ENCODE measurements around the gene MAGI1.

Gene MAGI1

DNA sequence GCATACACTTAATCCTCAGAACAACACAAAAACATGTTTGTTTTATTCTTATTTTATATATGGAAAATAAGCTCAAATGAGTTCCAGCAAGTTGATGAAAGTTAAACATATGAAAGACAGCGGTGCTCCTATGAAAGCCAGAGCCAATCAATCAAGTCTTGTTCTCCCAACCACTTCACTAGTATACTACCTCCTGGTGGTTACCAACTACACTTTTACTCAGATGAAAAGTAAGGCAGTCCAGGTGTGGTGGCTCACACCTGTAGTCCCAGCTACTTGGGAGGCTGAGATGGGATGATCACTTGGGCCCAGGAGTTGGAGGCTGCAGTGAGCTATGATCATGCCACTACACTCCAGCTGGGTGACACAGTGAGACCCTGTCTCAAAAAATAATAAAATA is 66.0 kb downstream of the MAGI1 start:
- no peak for DNase-seq (ENCODE audit: low read depth in 3 of 3)

DNA sequence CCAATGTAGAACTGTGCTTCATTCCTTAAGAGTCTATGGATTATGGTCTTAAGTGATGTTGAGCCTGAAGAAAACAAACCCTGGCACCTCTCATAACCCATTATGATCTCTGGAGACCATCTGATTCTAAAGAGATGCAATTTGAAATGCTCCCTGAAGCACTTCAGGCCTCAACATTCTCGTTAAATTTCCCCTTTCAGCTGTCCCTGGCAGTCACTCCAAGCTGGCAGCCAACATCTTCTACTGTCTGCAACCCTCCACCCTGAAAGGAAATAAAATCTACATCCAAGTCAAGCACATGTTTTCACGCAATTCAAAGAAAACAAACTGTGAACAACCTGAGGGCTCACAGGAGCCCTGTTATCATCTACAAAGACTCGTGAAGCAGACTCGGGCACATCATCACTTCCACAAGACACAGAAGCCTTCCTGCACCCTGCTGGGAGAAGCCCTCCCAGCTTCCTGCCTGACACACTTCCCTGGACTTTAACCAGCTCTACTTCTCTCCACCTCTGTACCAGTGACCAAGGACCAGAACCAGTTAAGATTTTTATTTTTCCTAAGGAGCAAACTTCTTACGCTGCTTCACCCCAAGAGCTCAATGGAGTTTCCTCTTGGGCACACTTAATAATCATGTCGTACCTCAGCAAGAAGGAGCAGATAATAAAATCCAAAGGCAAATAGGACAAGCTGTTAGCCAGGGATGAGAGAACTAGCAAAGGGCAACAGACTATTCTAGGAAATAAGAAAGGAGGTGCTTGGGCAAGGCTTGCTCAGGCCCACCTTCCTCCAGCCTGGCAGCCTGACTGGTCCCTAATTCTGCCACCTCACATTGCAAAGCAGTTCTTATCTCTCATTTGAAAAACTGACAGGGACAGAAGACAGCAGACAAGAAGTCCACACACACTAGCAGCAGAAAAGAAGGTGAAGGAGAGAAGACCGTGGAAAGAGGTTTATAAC is 67.1 kb downstream of the MAGI1 start:
- no peak for DNase-seq (ENCODE audit: low read depth in 3 of 3)

DNA sequence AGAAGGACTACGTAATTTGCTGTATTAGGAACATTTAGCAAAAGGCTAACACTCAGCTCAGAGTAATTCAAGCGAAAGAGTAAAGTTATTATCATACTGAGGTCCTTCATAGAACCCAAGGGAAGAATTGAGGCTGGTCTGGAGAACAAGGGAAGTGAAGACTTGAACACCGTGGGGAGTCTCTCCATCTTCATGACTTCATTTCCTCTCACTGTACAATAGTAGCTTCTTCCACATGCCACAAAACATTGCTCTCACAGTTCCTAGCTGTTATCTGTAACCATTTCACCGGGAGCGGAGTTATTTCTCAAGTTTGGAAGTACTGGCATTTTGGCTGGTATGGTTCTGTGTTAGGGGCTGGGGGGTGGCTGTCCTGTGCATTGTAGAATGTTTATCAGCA is 69.7 kb downstream of the MAGI1 start:
- DNase-seq (ENCODE audit: low read depth in 3 of 3), result no peak

DNA sequence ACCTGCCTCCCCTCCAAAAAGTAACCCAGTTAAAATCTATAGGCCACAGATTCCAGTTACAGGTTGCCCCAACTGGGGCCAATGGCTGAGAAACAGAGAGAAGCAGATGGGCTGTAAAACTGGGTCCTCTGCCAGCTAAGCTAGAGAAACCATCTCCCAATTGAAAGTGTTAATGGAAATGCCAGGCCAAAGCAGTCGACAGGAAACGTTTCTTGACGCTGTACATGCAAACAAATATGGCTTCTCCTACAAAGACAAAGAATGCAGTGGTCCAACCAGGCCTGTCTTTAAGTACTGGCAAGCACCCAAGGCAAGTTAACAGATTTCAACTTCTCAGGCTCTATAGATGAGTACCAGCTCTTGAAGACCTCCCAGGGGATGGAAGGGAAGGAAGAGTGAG is 71.3 kb downstream of the MAGI1 start:
- DNase-seq (ENCODE audit: low read depth in 3 of 3), result no peak

DNA sequence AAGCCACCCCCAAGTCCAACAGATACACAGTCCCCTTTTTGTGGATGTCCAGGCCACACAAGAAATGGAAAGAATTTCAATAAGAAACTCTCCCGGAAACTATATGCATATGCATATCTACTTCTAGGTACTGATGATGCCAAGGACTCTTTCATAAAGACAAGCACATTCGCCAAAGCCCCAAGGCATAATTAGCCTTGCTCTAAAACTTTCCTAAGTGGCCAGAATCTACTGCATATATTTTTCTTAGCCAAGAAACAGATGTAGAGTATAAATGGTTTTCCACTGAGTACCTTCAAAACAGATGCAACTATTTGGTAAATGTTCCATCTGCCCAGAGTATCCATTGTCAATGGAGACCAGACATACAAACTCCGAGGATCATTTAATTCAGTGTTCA is 73.9 kb downstream of the MAGI1 start:
- no peak for DNase-seq (ENCODE audit: low read depth in 3 of 3)

DNA sequence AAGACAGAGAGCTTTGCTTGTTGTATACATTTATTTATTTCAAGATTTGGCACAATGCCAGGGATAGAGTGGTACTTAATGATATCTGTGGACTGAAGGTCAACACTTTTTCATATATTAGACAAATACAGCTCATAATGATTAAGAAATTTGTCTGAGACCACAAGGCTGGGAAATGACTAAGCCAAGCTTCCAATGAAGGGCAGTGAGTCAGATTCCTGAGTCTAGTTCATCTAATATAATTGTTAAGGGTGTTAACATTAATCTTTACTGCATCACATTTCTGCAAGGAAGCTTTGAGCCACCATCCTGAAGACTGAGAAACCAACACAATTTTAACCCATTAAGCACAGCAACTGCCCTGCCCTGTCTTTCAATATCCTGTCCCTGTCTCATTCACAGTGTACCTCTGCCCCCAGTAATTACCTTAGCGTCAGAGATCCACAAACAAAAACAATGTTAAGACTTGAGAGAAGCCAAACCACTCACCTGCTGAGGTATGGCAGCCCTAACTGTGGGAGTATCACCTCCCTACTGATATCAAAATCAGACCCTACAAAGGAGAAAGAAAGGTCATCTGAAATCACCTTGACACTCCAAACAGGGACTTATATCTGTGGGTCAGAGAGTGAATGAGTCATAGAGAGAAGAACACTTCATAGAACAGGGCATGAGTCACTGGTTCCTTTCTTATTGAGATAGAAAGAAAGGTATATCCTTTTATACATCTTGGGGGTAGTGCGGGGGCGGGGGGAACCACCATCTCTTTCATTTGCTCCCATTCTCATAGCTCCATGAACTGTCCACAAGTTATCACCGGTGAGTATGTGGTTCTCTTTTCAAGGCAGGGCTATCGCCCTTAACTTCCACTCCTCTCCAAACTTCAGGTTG is 74.7 kb downstream of the MAGI1 start:
- DNase-seq (ENCODE audit: low read depth in 3 of 3), result no peak

DNA sequence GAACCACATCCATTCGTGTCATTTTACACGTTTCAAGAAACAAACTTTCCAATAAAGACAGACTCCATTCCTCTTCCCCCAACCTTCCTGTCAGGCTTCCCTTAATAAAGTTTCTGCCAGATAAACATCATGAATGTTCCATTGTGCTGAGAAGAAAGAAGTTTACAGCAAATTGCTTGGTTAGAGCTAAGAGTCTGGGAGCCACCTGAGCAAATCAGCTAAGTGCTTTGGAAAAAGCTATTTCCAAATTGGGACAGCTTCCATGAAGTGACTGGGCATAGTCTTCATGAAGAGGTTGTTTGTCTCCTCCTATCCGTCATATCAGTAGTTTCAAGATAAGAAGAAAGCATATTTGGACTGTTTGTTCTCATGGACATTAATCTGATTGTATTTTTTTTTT is 77.0 kb downstream of the MAGI1 start:
- DNase-seq (ENCODE audit: low read depth in 3 of 3), result no peak

DNA sequence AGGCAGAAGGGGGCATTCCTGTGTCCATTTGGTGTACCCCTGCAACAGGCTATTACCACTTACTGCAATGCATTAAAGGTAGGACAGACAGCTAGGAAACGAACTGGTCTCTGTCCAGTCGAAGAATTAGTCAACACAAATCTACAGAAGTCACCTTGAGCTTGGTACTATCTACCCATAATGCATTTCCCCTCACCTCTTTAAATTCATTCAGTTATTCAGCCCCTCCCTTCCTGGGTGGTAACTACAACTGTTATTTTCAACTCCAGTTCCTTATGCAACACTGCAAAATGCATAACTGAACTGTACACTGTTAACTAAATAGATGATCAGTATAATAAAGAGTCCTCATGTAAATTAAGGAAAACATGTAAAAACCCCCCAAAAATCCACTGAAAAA is 77.6 kb downstream of the MAGI1 start:
- DNase-seq (ENCODE audit: low read depth in 3 of 3), result no peak

DNA sequence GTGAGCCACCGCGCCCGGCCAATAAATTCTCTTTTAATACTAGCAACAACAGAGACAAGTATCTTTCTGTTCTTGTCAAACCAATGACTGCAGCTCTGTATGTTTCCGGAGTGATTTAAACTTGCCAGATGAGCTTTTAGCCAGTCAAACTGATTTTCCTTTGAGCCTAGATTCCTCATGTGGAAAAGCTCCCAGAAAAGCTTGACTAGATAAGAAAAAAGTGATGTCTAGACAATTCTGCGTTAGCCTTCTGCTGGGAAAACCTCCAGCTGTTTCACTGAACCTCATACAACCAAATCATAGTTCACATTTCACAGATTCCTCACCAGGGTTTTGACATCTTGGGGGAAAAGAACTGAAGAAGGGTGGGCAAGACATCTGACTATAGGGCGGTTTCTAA is 78.6 kb downstream of the MAGI1 start:
- no peak for DNase-seq (ENCODE audit: low read depth in 3 of 3)

DNA sequence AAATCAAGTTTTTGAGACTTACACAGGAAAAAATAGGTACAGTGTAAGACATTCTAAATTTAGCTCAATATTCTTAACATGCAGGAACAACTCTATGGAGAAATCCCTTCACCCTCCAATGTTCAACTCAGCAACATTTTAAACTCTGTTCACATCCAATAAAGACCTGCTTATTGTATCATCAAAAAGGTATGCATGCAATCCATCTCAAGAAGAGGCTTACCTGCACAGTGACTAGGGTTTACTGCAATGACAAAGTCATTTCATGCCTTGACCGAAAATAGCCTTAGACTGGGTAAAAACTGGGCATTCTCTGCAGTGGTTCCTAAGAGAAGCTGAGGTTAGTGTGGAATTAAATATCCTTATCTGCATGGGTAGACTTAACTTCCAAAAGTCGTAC is 80.5 kb downstream of the MAGI1 start:
- no peak for DNase-seq (ENCODE audit: low read depth in 3 of 3)

DNA sequence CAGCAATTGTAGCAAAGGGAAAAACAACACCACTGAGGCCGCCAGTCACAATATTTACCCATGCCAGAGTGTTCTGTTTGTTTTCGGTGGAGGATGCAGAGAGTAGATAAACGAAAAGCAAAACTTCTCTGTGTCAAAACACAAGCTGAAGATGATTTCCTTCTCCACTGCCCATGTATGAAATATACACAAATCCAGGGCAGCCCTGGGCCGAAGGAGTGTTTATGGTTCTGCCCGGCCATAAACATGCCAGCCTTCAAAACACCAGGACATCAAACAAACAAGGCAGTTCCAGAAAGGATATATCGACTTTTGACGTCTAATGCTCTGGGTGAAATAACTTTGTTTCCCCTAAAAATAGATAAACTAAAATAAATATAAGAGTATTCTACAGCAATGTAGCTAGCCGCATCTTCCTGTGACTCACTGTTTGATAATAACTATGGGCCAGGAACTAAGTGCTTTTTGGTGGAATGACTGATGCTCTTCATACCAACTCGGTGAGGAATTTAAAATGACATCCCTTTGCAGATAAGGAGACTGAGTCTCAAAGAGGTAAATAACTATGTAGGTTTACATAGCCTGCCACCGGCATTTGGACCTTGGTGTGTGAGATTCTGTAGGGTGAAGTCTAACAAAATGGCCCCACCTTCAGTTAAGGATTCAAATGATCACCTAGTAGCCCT is 82.8 kb downstream of the MAGI1 start:
- DNase-seq (ENCODE audit: low read depth in 3 of 3), result no peak

DNA sequence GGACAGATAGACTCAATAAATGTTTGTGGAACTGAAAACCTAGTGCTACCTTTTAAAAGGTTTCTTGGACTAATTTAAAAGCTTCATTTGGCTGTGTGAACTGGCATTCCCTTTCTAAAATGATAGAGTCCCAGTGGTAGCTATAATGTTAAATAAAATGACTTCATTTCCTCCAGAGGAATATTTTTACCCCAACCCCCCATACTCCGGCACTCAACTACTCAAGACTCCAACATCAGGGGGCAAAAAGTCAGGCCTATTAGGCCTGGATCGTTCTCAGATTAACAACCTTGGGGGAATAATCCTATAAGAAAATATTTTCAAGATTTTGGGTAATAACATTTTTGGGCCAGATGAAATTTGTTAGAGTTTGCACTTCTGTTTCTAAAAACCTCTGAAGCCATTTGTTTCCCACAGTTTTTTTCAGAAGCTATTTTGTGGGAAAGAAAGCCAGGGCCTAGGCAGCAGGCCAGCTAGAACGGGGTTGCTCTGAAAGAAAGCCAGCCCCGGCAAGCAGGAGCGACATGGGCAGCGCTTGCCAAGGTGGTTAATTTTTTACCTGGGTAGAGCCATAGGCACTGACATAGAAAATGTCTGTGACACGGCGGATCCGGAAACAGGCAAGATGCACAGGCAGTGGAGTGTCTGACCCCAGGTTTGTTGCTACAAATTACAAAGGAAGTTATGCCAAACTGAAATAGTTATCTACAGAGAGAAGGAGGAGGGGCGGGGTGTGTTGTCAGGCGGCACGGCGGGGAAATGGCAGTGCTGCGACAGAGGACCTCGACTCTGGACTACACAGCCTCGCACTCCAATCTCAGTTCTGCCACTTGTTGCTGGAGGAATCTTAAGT is 84.6 kb downstream of the MAGI1 start:
- no peak for DNase-seq (ENCODE audit: low read depth in 3 of 3)

DNA sequence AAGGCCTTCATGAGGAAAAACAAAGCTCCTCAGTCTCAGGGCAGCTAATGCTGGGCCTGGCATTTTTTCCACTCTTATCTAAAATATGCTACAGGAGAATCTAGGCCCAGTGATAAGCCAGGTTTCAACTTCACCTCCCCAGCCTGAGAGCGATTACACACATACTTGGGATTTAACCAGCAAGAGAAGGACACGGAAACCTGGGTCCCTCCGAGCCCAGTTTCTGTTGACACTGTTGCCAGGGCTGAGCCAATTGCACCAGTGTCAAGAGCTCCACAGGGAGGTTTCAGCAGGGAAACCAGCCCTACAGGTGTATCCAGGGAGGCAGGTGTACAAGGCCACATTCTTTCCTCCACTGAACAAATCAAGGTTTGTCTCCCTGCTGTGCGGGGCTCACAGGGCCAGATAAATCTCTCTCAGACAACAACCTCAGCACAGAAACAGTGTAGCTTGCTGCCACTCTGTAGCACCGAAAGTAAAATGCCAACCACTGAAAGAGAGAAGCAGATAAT is 85.4 kb downstream of the MAGI1 start:
- no peak for DNase-seq (ENCODE audit: low read depth in 3 of 3)

DNA sequence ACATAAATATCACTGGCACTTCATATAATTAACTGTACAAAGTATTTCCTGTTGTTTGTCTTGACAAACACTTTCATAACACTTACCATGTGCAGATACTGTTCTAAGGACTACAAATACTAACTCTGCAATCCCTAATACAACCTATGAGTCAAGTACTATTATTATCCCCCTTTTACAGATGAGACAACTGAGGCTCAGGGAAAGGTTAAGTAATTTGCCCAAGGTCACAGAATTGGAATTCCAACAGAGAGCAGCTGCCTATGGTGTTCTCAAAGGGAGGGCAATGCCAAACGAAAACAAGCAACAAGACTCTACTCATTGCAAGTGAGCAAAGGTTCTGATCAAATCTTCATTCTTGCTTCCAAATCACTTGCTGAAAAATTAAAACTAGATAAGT is 85.9 kb downstream of the MAGI1 start:
- no peak for DNase-seq (ENCODE audit: low read depth in 3 of 3)

DNA sequence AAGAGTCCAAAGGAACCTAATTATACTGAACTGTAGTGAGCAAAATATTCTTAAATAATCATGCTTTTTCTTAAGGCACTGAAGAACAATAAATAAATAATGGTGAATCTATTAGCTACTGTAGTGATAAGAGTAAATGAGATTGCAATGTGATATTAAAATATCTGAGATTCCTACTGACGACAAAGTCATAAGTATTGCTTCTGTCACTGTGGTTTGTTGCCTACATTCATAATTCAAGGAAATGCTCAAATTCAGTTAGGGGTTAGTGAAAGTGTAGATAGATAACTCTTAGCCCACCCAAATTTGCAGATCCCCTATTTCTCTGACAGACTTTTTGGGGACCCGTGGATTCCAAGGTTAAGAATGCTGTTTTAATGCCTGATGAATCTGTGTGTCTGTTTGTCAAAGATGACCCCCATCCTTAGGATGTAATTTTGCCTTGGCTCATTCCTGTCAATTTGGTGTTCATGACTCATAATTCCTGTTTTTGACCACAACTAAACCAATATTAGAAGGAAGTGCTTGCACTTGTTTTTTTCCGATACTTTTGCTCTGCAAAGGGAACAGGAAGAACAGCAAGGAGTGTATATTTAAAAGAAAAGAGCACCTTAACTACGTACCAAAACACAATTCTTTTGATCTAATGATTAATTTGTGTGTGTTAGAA is 86.7 kb downstream of the MAGI1 start:
- no peak for DNase-seq (ENCODE audit: low read depth in 3 of 3)

DNA sequence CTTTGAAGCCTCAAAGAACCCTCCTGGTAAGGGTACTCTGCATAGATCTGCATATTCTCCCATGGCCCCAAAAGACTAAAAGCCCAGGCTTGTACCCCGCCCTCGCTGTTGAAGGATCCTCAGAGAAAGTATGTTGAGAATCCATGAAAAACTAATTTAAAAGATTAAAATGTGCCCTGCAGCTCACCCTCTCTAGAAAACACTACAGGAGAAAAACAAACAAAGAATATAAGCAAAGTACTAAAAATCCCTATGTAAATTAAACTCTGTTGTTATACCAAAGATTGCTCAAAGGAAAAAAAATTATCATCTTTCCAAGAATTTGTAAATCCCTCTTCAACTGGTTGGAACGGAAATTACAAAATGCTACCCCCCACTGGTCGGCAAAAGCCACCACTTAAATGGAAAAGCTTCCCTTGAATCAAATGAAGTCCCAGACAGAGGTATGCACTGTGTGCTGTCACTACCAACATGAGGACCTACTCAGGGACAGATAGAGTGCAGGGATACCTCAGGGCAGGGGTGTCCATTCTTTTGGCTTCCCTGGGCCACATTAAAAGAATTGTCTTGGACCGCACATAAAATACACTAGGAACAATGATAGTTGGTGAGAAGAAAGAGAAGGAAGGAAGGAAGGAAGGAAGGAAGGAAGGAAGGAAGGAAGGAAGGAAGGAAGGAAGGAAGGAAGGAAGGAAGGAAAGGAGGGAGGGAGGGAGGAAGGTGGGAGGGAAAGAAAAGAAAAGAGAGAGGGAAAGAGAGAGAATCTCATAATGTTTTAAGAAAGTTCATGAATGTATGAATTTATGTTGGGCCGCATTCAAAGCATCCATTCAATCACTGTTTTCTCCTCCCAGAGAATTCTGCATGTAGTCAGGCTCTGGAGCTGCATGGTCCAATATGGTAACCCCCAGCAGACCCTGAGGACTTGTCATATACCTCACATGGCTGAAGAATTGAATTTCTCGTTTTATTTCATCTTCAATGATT is 88.1 kb downstream of the MAGI1 start:
- no peak for DNase-seq (ENCODE audit: low read depth in 3 of 3)

DNA sequence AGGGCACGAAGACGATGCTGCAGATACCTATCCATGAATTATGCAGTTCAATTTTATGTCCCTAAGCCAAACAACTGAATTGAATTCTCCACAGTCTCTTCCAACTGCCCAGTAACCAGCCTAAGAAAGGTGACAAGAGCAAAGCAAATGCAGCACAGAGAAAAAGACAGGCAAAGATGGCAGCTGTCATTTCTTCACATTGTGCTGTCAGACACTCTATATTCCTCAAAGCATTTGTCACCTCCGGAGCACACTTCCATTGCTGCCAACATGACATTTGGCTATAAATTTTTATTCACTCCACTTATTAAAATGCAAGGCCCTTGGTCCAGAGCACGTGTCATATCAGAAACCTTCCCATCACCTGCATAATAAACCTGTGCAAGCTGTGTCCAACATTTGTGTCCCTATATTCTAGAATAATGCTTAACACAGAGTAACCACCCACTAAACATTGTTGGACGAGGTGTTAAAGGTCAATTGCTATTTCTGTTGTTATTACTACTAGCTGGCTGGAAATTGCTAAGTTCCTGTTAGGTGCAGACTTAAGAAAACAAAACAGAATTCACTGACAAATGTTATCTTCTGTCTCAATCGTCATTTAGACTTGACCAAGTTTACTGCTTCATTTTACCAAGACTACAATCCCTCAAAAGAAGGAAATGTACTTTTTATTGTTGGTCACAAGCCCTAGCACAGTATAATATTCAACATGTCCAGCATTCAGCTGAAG is 89.7 kb downstream of the MAGI1 start:
- no peak for DNase-seq (ENCODE audit: low read depth in 3 of 3)

DNA sequence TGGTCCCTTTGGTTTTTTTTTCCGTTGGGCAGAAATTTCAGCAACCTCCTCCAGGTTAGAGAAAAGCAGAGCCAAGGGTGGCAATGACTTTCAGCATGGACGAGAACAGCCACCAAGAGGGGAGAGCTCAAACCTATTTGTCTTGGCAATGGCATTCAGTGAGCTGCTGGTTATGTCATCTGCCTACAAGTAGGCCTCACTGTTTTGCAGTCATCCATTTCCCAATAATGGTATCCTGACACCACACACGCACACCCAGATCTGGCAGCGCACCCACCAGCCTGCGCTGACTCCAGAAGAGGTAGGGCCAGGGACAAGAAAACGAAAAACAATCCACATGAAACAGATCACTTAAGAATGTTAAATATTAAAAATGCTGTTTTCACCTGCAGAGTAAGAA is 92.3 kb downstream of the MAGI1 start:
- DNase-seq (ENCODE audit: low read depth in 3 of 3), result no peak

DNA sequence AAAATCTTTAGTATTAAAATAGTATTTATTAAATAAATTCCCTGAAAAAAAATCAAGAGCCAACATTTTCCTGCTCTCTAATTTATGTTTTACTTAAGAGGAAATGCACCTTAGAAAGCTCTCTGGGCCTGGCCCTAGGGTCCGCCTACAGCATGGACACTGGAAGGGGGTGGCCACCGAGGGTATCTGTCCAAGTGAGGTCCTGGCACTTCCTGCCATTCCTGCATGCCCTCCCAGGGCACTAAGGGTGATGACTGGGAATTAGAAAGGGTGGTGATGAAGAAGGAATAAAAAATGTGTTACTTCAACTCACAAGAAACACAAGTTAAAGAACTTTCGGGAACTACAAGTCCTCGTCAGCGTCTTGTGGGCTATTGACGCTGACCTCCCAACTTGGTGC is 92.8 kb downstream of the MAGI1 start:
- no peak for DNase-seq (ENCODE audit: low read depth in 3 of 3)
